Glutamatergic neuron (in vitro differentiated cells): Measurements from ENCODE around the gene TCERG1L. TPM values are rescaled to one million over a fixed set of nuclear protein-coding genes. Genes with fewer than 3 reads are reported as not detected.

Source experiments
- DNase-seq: peaks from one replicate; pipeline ENCODE4 v3.0.0; 2022
- H3K27ac Mint-ChIP-seq: one replicate; pipeline ENCODE4 v1.8.0; 2020; ENCODE audit warnings: mild to moderate bottlenecking, mixed read lengths, inconsistent platforms; ENCODE audit not compliant: unreplicated experiment
- H3K27me3 Mint-ChIP-seq: one replicate; pipeline ENCODE4 v1.8.0; 2020; ENCODE audit warnings: mild to moderate bottlenecking, moderate library complexity, mixed read lengths, inconsistent platforms; ENCODE audit not compliant: unreplicated experiment
- H3K36me3 Mint-ChIP-seq: one replicate; pipeline ENCODE4 v1.8.0; 2020; ENCODE audit warnings: mild to moderate bottlenecking, mixed read lengths, inconsistent platforms; ENCODE audit not compliant: unreplicated experiment
- H3K4me1 Mint-ChIP-seq: one replicate; pipeline ENCODE4 v1.8.0; 2020; ENCODE audit warnings: mild to moderate bottlenecking, low read depth, mixed read lengths, inconsistent platforms; ENCODE audit not compliant: unreplicated experiment
- H3K4me3 Mint-ChIP-seq: one replicate; pipeline ENCODE4 v1.8.0; 2020; ENCODE audit warnings: mild to moderate bottlenecking, mixed read lengths, inconsistent platforms; ENCODE audit not compliant: unreplicated experiment
- H3K9me3 Mint-ChIP-seq: one replicate; pipeline ENCODE4 v1.8.0; 2020; ENCODE audit warnings: mild to moderate bottlenecking, moderate library complexity, mixed read lengths, inconsistent platforms; ENCODE audit not compliant: unreplicated experiment
- CTCF ChIP-seq: fragments of 200-600 bp; sonication (generic); IDR thresholded peaks from one replicate; pipeline ENCODE4 v1.5.0; 2021; ENCODE audit not compliant: partially characterized antibody, unreplicated experiment
- total RNA-seq: library from RNA; stranded (reverse); fragmentation: NEBNext Ultra II Directional; extraction: Animal tissue kit (Norgen Biotek cat#: 25700); gene quantifications from one replicate; pipeline ENCODE4 v1.2.1, GENCODE V29; 2021; ENCODE audit not compliant: unreplicated experiment

Gene TCERG1L
- total RNA-seq, 1 donor from 2014 or later, result 2.2 TPM

GRCh38 chr10:131167036-131167860, 144.3 kb downstream of the TCERG1L start:
- Mint-ChIP-seq H3K36me3 (no peaks in the 10 kb centered on the region), H3K4me1 (peaks cover 21% of the 10 kb centered on the region), H3K27ac (no peak overlapping the region), H3K9me3 (peaks cover 1% of the 10 kb centered on the region), H3K4me3 (no peak overlapping the region), H3K27me3 (peaks cover 1% of the 10 kb centered on the region)
- no peak for DNase-seq
- TF ChIP-seq CTCF, result no peak

- DNase-seq, result no peak
- H3K4me3 Mint-ChIP-seq, result no peak overlapping the region
- H3K27me3 Mint-ChIP-seq, result peaks cover 1% of the 10 kb centered on the region
- no peaks in the 10 kb centered on the region for H3K36me3 Mint-ChIP-seq
- TF ChIP-seq CTCF, result no peak
- H3K9me3 Mint-ChIP-seq, result peaks cover 1% of the 10 kb centered on the region
- peaks cover 21% of the 10 kb centered on the region for H3K4me1 Mint-ChIP-seq
- no peak overlapping the region for H3K27ac Mint-ChIP-seq
Measured at GRCh38 chr10:131166486-131166885, 145.0 kb downstream of the TCERG1L start.

- Mint-ChIP-seq H3K27me3 (peaks cover 1% of the 10 kb centered on the region), H3K9me3 (peaks cover 4% of the 10 kb centered on the region), H3K4me3 (no peak overlapping the region), H3K27ac (peak overlapping the region; percentile 24), H3K36me3 (no peaks in the 10 kb centered on the region), H3K4me1 (peaks cover 21% of the 10 kb centered on the region)
- no peak for DNase-seq
- TF ChIP-seq CTCF, result no peak
Measured at GRCh38 chr10:131165092-131165491, 146.4 kb downstream of the TCERG1L start.

GRCh38 chr10:131162866-131163843, 148.4 kb downstream of the TCERG1L start:
- peaks cover 1% of the 10 kb centered on the region for H3K27me3 Mint-ChIP-seq
- H3K36me3 Mint-ChIP-seq, result no peaks in the 10 kb centered on the region
- H3K27ac Mint-ChIP-seq, result no peak overlapping the region
- H3K4me3 Mint-ChIP-seq, result no peak overlapping the region
- DNase-seq, result no peak
- H3K9me3 Mint-ChIP-seq, result peaks cover 2% of the 10 kb centered on the region
- H3K4me1 Mint-ChIP-seq, result peaks cover 21% of the 10 kb centered on the region
- TF ChIP-seq CTCF, result no peak
